Vagina (tissue), 2 donors: Measurements from ENCODE around the gene ASAH2B. TPM values are rescaled to one million over a fixed set of nuclear protein-coding genes. Genes with fewer than 3 reads are reported as not detected.
A peak's percentile ranks its signal among the peaks of the same experiment; 100 is the strongest.
"Not testable (repeated sequence)": the region's sequence is repeated elsewhere in the genome, so short reads cannot be mapped to it uniquely, and the experiment has no call there.

Source experiments
- DNase-seq, 2 donors: peaks; one replicate each; pipeline ENCODE4 v3.0.0-alpha.2; 2017; ENCODE audit errors: extremely low spot score in 2 of 2
- H3K27ac ChIP-seq: fragments of 200-600 bp; sonication (generic); one replicate; pipeline ENCODE4 v1.5.1; 2019
- H3K27me3 ChIP-seq: fragments of 200-600 bp; sonication (generic); one replicate; pipeline ENCODE4 v1.5.1; 2019
- H3K36me3 ChIP-seq, 2 donors: fragments of 200-600 bp; sonication (generic); one replicate each; pipeline ENCODE4 v1.5.1; 2017 to 2019
- H3K4me1 ChIP-seq: fragments of 200-600 bp; sonication (generic); one replicate; pipeline ENCODE4 v1.5.1; 2019
- H3K4me3 ChIP-seq, 2 donors: fragments of 200-600 bp; sonication (generic); 1 replicate in 1 of 2; 2 replicates in 1 of 2; pipeline ENCODE4 v1.5.1; 2016 to 2019
- H3K9me3 ChIP-seq: fragments of 200-600 bp; sonication (generic); one replicate; pipeline ENCODE4 v1.5.1; 2019
- CTCF ChIP-seq, 3 experiments: fragments of 450-650 bp in 2 of 3; fragments of 200-600 bp in 1 of 3; sonication (generic) in 1 of 3; IDR thresholded peaks; one replicate each; pipeline ENCODE4 v1.5.1; 2017 to 2019; ENCODE audit warnings: antibody characterized with exemption in 3 of 3, mild to moderate bottlenecking in 2 of 3, moderate library complexity in 2 of 3
- POLR2A ChIP-seq, 2 donors: fragments of 450-650 bp; IDR thresholded peaks; one replicate each; pipeline ENCODE4 v1.6.1; 2017; ENCODE audit warnings: antibody characterized with exemption in 2 of 2, mild to moderate bottlenecking in 2 of 2, moderate library complexity in 2 of 2
- POLR2AphosphoS5 ChIP-seq, 2 donors: sonication (generic); formaldehyde crosslinking; IDR thresholded peaks; one replicate each; pipeline ENCODE4 v1.9.0; 2017; ENCODE audit warnings: antibody characterized with exemption in 2 of 2, mild to moderate bottlenecking in 2 of 2, low read depth in 1 of 2; ENCODE audit not compliant: insufficient read depth in 1 of 2
- intact Hi-C: fragments of 100-400 bp; cut with DNase I; formaldehyde crosslinking; loops from one replicate; pipeline ENCODE4 v1.15.1; 2023
- total RNA-seq: library from RNA; depleted of rRNA; stranded (reverse); fragments of >200 nt; gene quantifications from one replicate; pipeline ENCODE4 v1.2.3, GENCODE V29; 2016

Gene ASAH2B
- 0.74 TPM for total RNA-seq

- no peak for DNase-seq
- H3K9me3 ChIP-seq: no peaks in the 10 kb centered on the region
- peak within 1 kb of the TSS; percentile 80 for H3K27ac ChIP-seq
- H3K36me3 ChIP-seq: no peaks in the 10 kb centered on the region
- peak within 1 kb of the TSS; percentile 72 to 83 for H3K4me3 ChIP-seq
- no peaks in the 10 kb centered on the region for H3K27me3 ChIP-seq
- peaks cover 6% of the 10 kb centered on the region for H3K4me1 ChIP-seq
- TF ChIP-seq POLR2A (IDR thresholded peaks at IDR 0.05): no peak
- no peak for TF ChIP-seq CTCF (IDR thresholded peaks at IDR 0.05)
- TF ChIP-seq POLR2AphosphoS5 (IDR thresholded peaks at IDR 0.05; ENCODE audit: insufficient read depth in 1 of 2, low read depth in 1 of 2): peak in 1 of 2 donors; percentile 42
- intact Hi-C loops: no loop called here
Measured at GRCh38 chr10:50739618-50740292, at the start of gene ASAH2B. TSS of gene ASAH2B (plus strand) at chr10:50739936. CDS start at chr10:50745131, 5,195 bp downstream.

- H3K36me3 ChIP-seq, H3K4me3 ChIP-seq, H3K9me3 ChIP-seq, intact Hi-C loops, H3K27ac ChIP-seq, H3K27me3 ChIP-seq, DNase-seq, H3K4me1 ChIP-seq: not testable (repeated sequence)
Measured at GRCh38 chr10:50697819-50698218, 41.9 kb upstream of the ASAH2B start.

- intact Hi-C loops, H3K4me3 ChIP-seq, DNase-seq: not testable (repeated sequence)
Measured at GRCh38 chr10:50701947-50702346, 37.8 kb upstream of the ASAH2B start.

GRCh38 chr10:50702997-50703396 lies 36.7 kb upstream of the ASAH2B start:
- intact Hi-C loops, H3K27ac ChIP-seq, H3K36me3 ChIP-seq, H3K4me3 ChIP-seq, DNase-seq, H3K4me1 ChIP-seq, H3K27me3 ChIP-seq, H3K9me3 ChIP-seq: not testable (repeated sequence)

More at GRCh38 chr10:50701947-50702346, 37.8 kb upstream of the ASAH2B start:
- H3K27ac ChIP-seq, H3K4me1 ChIP-seq, H3K9me3 ChIP-seq, H3K36me3 ChIP-seq, H3K27me3 ChIP-seq: not testable (repeated sequence)

- H3K4me3 ChIP-seq, H3K4me1 ChIP-seq, intact Hi-C loops, H3K36me3 ChIP-seq, DNase-seq, H3K27ac ChIP-seq, H3K27me3 ChIP-seq, H3K9me3 ChIP-seq: not testable (repeated sequence)
Measured at GRCh38 chr10:50704436-50705079, 35.2 kb upstream of the ASAH2B start.

GRCh38 chr10:50706006-50706405 lies 33.7 kb upstream of the ASAH2B start:
- H3K4me3 ChIP-seq, H3K36me3 ChIP-seq, DNase-seq, H3K4me1 ChIP-seq, intact Hi-C loops, H3K27ac ChIP-seq, H3K9me3 ChIP-seq, H3K27me3 ChIP-seq: not testable (repeated sequence)

GRCh38 chr10:50710241-50710640 lies 29.5 kb upstream of the ASAH2B start:
- H3K36me3 ChIP-seq, H3K27me3 ChIP-seq, H3K4me1 ChIP-seq, H3K4me3 ChIP-seq, intact Hi-C loops, H3K27ac ChIP-seq, H3K9me3 ChIP-seq, DNase-seq: not testable (repeated sequence)

- H3K27ac ChIP-seq, H3K36me3 ChIP-seq, DNase-seq, H3K4me1 ChIP-seq, H3K9me3 ChIP-seq, H3K4me3 ChIP-seq, intact Hi-C loops, H3K27me3 ChIP-seq: not testable (repeated sequence)
Measured at GRCh38 chr10:50723812-50724211, 15.9 kb upstream of the ASAH2B start.

GRCh38 chr10:50728112-50728511 lies 11.6 kb upstream of the ASAH2B start:
- intact Hi-C loops: not testable (repeated sequence)

GRCh38 chr10:50738987-50739617 lies 634 bp upstream of the ASAH2B start:
- not testable (repeated sequence) for DNase-seq

More at GRCh38 chr10:50728112-50728511, 11.6 kb upstream of the ASAH2B start:
- H3K9me3 ChIP-seq, H3K36me3 ChIP-seq, H3K27ac ChIP-seq, H3K27me3 ChIP-seq, H3K4me3 ChIP-seq, DNase-seq, H3K4me1 ChIP-seq: not testable (repeated sequence)

More at GRCh38 chr10:50738987-50739617, 634 bp upstream of the ASAH2B start:
- H3K36me3 ChIP-seq, H3K4me1 ChIP-seq, H3K27me3 ChIP-seq, intact Hi-C loops, H3K9me3 ChIP-seq: not testable (repeated sequence)
- peak overlapping the region; percentile 80 for H3K27ac ChIP-seq
- H3K4me3 ChIP-seq: peak overlapping the region; percentile 72 to 83
